ENCODE data around the gene ATP5PO.

GRCh38 chr21:33864150-33864549, 51.5 kb downstream of the ATP5PO start:
- TF ChIP-seq POLR2A (IDR thresholded peaks at IDR 0.05) (no peak), CTCF (IDR thresholded peaks at IDR 0.05) (no peak), POLR2AphosphoS5 (IDR thresholded peaks at IDR 0.05) (no peak)
